ENCODE measurements around the gene LBH. TPM values are rescaled to one million over a fixed set of nuclear protein-coding genes. Genes with fewer than 3 reads are reported as not detected.

Gene LBH
- total RNA-seq, 1 donor from 2014 or later, result 16.7 TPM

DNA sequence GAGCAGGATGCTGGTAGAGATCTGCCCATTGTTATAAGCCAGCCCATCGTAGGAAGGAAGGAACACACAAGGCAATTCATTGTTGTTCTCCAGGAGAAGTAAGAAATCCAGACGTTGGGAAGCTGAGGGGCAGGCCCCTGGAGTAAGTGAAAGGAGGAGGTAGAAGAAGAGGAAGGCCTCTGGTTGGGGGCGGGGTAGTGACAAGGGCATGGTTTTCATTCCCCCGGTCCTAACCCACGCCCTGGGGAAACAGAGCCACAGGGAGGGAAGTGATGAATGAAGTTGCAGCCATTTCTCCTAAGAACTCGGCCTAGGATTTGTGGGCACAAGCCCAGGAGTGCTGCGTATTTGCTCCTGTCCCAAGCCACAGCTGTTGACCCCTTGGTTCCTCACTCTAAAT lies 18.0 kb downstream of the LBH start:
- H3K4me1 Mint-ChIP-seq, result peaks cover 21% of the 10 kb centered on the region
- no peak for TF ChIP-seq CTCF (conservative IDR thresholded peaks at IDR 0.05)
- H3K9me3 Mint-ChIP-seq, result no peaks in the 10 kb centered on the region
- peak overlapping the region; percentile 38 for H3K4me3 Mint-ChIP-seq
- no peak overlapping the region for H3K27ac Mint-ChIP-seq (ENCODE audit: unreplicated experiment)
- H3K27me3 Mint-ChIP-seq (ENCODE audit: low read depth), result no peaks in the 10 kb centered on the region
- no peaks in the 10 kb centered on the region for H3K36me3 Mint-ChIP-seq (ENCODE audit: low read depth)
- DNase-seq (ENCODE audit: low read depth, low spot score), result no peak

DNA sequence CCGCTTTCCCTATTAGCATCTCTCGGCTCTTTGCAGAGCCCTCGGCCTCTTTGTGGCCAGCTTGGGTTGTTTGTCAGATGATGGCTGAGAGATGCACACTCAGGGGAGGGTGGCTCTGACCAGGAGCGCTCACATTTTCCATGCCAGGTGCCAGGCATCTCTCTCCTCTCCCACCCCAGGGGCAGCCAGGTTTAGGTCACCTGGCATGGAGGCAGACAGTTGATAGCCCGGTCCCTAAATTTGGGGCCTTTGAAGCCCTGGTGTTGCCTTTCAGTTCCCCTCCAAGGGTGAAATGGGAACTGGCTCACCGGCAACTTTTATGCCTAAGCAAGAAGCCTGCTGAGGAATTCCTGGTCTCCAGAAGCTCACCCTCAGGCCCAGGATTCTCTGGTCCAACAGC lies 19.1 kb downstream of the LBH start:
- H3K4me1 Mint-ChIP-seq, result peaks cover 21% of the 10 kb centered on the region
- no peaks in the 10 kb centered on the region for H3K27me3 Mint-ChIP-seq (ENCODE audit: low read depth)
- no peaks in the 10 kb centered on the region for H3K36me3 Mint-ChIP-seq (ENCODE audit: low read depth)
- DNase-seq (ENCODE audit: low read depth, low spot score), result no peak
- H3K4me3 Mint-ChIP-seq, result no peak overlapping the region
- TF ChIP-seq CTCF (conservative IDR thresholded peaks at IDR 0.05), result no peak
- H3K27ac Mint-ChIP-seq (ENCODE audit: unreplicated experiment), result no peak overlapping the region
- H3K9me3 Mint-ChIP-seq, result no peaks in the 10 kb centered on the region

GRCh38 chr2:30252723-30253701 lies 21.7 kb downstream of the LBH start:
- Mint-ChIP-seq H3K4me3 (no peak overlapping the region), H3K27me3 (ENCODE audit: low read depth) (no peaks in the 10 kb centered on the region), H3K9me3 (no peaks in the 10 kb centered on the region), H3K4me1 (peaks cover 21% of the 10 kb centered on the region), H3K36me3 (ENCODE audit: low read depth) (no peaks in the 10 kb centered on the region), H3K27ac (ENCODE audit: unreplicated experiment) (peak overlapping the region; percentile 19)
- TF ChIP-seq CTCF (conservative IDR thresholded peaks at IDR 0.05), result no peak
- DNase-seq (ENCODE audit: low read depth, low spot score), result no peak

GRCh38 chr2:30253873-30254684 lies 22.7 kb downstream of the LBH start:
- H3K36me3 Mint-ChIP-seq (ENCODE audit: low read depth), result no peaks in the 10 kb centered on the region
- no peaks in the 10 kb centered on the region for H3K9me3 Mint-ChIP-seq
- H3K4me1 Mint-ChIP-seq, result peaks cover 15% of the 10 kb centered on the region
- no peak overlapping the region for H3K27ac Mint-ChIP-seq (ENCODE audit: unreplicated experiment)
- H3K27me3 Mint-ChIP-seq (ENCODE audit: low read depth), result no peaks in the 10 kb centered on the region
- DNase-seq (ENCODE audit: low read depth, low spot score), result no peak
- H3K4me3 Mint-ChIP-seq, result no peak overlapping the region
- TF ChIP-seq CTCF (conservative IDR thresholded peaks at IDR 0.05), result no peak

DNA sequence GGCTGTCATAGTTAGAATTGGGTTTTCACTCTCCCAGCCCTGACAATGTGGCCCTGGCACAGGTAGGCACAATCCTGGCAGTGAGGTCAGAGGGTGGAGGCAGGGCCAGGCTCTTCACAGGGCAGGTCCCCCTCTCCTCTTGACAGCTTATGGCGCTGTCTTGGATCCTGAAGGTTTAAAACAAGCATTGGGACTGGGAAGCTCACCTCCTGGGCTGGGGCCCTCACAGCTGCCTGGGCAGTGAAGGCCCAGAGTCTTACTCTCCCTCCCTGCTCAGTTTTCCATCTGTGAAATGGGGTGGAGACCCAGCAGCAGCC lies 23.3 kb downstream of the LBH start:
- Mint-ChIP-seq H3K9me3 (no peaks in the 10 kb centered on the region), H3K36me3 (ENCODE audit: low read depth) (peaks cover 2% of the 10 kb centered on the region), H3K4me3 (no peak overlapping the region), H3K27me3 (ENCODE audit: low read depth) (no peaks in the 10 kb centered on the region), H3K27ac (ENCODE audit: unreplicated experiment) (no peak overlapping the region), H3K4me1 (peaks cover 10% of the 10 kb centered on the region)
- no peak for DNase-seq (ENCODE audit: low read depth, low spot score)
- TF ChIP-seq CTCF (conservative IDR thresholded peaks at IDR 0.05), result no peak
